Measurements from ENCODE around the gene SRCAP.

The SRCAP gene

GRCh38 chr16:30784215-30784614 lies 85.2 kb downstream of the SRCAP start:
- no peak for TF ChIP-seq CTCF (IDR thresholded peaks at IDR 0.05)
- peaks cover 18% of the 10 kb centered on the region for H3K36me3 ChIP-seq

DNA sequence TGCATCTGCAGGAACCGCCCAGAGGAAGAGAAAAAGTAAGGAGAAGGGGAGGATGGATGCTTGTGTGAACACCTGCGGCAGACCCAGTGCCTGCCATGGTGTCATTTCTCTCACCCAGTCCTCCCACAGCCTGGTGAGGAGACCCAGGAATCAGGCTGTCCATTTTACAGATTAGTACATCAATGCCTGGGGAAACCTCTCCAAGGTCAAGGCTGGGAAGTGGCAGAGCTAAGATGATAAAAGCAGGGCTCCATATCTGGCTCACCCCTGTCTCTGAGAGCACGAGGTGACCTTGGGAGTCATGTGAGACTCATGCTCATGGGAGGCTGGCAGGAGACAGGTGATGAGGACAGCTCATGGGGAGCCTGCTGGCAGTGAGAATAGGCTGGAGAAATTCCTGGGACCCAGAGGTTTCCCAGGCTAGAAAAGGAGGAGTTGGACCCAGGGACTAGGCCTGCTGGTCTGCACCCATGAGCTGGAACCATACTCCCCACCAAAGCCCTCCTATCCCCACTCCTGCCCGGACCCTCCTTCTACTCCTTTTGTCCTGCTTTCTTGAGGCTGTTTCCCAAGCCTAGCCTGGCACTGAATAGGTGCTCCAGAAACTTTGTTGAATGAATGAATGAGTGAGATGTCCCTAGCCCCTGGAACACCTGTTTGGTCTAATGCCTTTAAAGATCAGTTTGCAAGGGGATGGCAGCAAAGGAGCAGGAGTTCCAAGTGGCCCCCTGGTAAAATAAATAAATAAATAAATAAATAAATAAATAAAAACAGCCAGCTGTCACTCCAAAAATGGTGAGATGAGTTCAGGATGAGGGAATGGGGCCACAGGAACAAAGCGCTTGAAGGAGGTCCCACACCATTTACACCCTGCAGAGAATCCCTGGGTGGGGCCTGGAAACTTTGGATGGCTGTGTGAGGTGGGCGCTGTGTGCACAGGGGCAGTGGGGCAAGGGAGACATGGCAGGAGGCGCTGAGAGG lies 86.4 kb downstream of the SRCAP start:
- TF ChIP-seq CTCF (IDR thresholded peaks at IDR 0.05), result no peak
- no peaks in the 10 kb centered on the region for H3K27me3 ChIP-seq
- peaks cover 36 to 40% of the 10 kb centered on the region in 2 experiments for H3K4me1 ChIP-seq (ENCODE audit: control insufficient read depth in 1 of 2, insufficient read depth in 1 of 2, low read depth in 1 of 2, low read length in 1 of 2)
- H3K27ac ChIP-seq, result peak overlapping the region; percentile 49
- peak overlapping the region in 1 of 2 experiments; percentile 61 for H3K4me3 ChIP-seq (ENCODE audit: low read depth in 1 of 2, low read length in 1 of 2)
- H3K9me3 ChIP-seq, result no peaks in the 10 kb centered on the region
- peaks cover 18% of the 10 kb centered on the region for H3K36me3 ChIP-seq

More at GRCh38 chr16:30784215-30784614, 85.2 kb downstream of the SRCAP start:
- no peak overlapping the region for H3K4me3 ChIP-seq (ENCODE audit: low read depth in 1 of 2, low read length in 1 of 2)
- H3K27me3 ChIP-seq, result no peaks in the 10 kb centered on the region
- no peak overlapping the region for H3K27ac ChIP-seq
- no peaks in the 10 kb centered on the region for H3K9me3 ChIP-seq
- peaks cover 45 to 48% of the 10 kb centered on the region in 2 experiments for H3K4me1 ChIP-seq (ENCODE audit: control insufficient read depth in 1 of 2, insufficient read depth in 1 of 2, low read depth in 1 of 2, low read length in 1 of 2)

DNA sequence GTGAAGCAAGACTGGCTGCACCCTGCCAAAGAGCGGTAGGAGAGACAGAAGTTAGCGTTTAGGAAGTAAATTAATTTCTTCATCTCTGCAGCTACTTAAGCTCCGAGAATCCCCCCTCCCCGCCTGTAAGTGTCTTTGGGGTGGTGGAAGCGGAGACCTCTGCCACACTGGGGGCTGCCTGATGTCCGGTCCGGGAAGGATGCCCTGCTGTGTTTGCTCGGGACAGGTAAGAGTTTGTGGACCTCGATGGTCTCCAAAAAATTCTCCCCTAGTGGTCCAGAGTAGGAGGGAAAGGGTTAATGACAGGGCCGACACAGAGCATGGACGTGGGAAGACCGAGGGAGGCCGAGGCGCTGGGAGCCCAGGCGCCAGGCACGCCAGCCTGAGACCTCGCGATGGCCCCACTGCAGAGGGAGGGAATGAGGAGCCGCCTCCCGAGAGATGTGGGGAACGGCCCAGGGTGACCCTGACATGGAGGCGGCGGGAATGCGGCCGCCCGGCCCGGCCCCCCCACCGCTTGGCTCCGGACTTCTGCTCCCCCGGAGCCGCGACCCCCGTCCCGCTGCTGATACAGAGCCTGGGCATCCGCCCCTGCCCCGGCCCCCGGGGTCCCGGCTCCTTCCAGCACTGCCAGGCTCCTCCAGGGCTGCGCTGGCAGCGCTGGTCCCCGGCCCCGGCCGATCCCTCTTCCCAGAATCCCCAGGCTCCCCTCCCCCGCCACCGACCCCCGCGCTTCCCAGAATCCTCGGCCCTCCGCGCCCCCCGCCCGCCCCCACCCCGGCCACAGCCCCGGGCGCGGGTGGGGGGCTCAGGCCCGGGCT lies 87.4 kb downstream of the SRCAP start:
- TF ChIP-seq CTCF (IDR thresholded peaks at IDR 0.05), result no peak
- Histone ChIP-seq H3K27me3 (no peaks in the 10 kb centered on the region), H3K9me3 (no peaks in the 10 kb centered on the region), H3K27ac (peak overlapping the region; percentile 49), H3K4me1 (ENCODE audit: control insufficient read depth in 1 of 2, insufficient read depth in 1 of 2, low read depth in 1 of 2, low read length in 1 of 2) (peaks cover 27 to 31% of the 10 kb centered on the region in 2 experiments), H3K4me3 (ENCODE audit: low read depth in 1 of 2, low read length in 1 of 2) (peak overlapping the region; percentile 61 to 73), H3K36me3 (peaks cover 18% of the 10 kb centered on the region)

- no peaks in the 10 kb centered on the region for H3K9me3 ChIP-seq
- H3K36me3 ChIP-seq, result peaks cover 24% of the 10 kb centered on the region
- H3K4me1 ChIP-seq (ENCODE audit: control insufficient read depth in 1 of 2, insufficient read depth in 1 of 2, low read depth in 1 of 2, low read length in 1 of 2), result peaks cover 25 to 31% of the 10 kb centered on the region in 2 experiments
- peak within 1 kb of the TSS; percentile 61 to 73 for H3K4me3 ChIP-seq (ENCODE audit: low read depth in 1 of 2, low read length in 1 of 2)
- peak within 1 kb of the TSS; percentile 49 for H3K27ac ChIP-seq
- H3K27me3 ChIP-seq, result no peaks in the 10 kb centered on the region
- TF ChIP-seq CTCF (IDR thresholded peaks at IDR 0.05), result no peak
Measured at GRCh38 chr16:30786936-30787612, 88.1 kb downstream of the SRCAP start, which contains the start of gene ZNF629. Gene ZNF629 (minus strand): TSS chr16:30787205. CDS start chr16:30784482, 2,723 bp downstream.
